Measurements from ENCODE around the gene C6orf47. TPM values are rescaled to one million over a fixed set of nuclear protein-coding genes. Genes with fewer than 3 reads are reported as not detected.

The C6orf47 gene
- total RNA-seq, 2 donors from 2014 or later = 35.7 to 36.3 TPM

DNA sequence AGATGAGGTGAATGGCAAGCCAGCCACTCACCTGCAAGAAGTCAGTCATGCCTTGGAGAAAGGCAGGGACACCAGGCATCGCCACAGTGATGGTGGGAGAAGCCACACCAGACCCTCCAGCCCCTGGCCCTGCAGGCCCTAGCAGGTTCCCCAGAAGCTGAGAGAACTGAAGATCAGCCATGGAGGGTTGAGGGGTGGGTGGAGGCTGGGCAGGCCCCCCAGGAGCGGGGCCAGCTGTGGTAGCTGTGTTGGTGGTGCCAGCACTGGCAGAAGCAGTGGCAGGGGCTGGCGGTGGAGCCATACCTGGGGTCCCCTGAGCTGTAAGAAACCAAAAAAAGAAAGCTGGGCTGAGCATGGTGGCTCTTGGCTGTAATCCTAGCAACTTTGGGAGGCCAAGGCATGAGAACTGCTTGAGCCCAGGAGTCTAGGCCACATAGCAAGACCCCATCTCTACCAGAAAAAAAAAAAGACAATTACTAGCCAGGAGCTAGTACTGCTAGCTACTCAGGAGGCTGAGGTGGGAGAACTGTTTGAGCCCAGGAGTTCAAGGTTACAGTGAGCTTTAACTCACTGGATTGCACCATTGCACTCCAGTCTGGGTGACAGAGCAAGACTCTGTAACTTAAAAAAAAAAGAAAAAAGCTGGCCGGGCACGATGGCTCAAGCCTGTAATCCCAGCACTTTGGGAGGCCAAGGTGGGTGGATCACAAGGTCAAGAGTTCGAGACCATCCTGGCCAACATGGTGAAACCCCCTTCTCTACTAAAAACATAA, 17.6 kb downstream of the C6orf47 start:
- intact Hi-C loops (cut with DNase I, micrococcal nuclease) = no loop called here
- ATAC-seq (no peak), DNase-seq (no peak)

- DNase-seq = no peak
- ATAC-seq = no peak
- intact Hi-C loops (cut with DNase I, micrococcal nuclease) = no loop called here
Measured at GRCh38 chr6:31641370-31641769, 19.2 kb downstream of the C6orf47 start.

DNA sequence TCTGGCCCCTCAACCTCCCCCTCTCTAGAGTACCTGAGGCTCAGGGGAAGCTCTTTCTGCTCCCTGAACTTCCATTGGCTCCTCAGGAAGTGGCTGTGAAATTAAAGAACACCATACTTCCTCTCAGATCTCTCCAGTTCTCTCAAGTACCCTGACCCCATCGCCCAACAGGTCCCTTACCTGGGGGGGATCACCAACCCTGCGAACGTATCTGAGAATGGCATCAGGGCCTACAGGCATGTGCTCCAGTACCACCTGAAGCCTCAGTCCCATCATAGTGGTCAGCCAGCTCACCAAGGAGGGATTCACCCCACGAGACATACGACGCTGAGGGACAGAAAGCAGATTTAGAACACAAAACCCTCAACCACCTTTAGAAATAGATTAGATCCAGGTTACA, 20.0 kb downstream of the C6orf47 start:
- DNase-seq (no peak), ATAC-seq (no peak)
- intact Hi-C loops (cut with DNase I, micrococcal nuclease) = no loop called here

- no peak for ATAC-seq
- intact Hi-C loops (cut with DNase I, micrococcal nuclease) = no loop called here
Measured at GRCh38 chr6:31639449-31639861, 21.1 kb downstream of the C6orf47 start.

GRCh38 chr6:31639043-31639442, 21.5 kb downstream of the C6orf47 start:
- intact Hi-C loops (cut with DNase I, micrococcal nuclease) = no loop called here
- ATAC-seq = no peak
- no peak for DNase-seq

More at GRCh38 chr6:31639449-31639861, 21.1 kb downstream of the C6orf47 start:
- no peak for DNase-seq

DNA sequence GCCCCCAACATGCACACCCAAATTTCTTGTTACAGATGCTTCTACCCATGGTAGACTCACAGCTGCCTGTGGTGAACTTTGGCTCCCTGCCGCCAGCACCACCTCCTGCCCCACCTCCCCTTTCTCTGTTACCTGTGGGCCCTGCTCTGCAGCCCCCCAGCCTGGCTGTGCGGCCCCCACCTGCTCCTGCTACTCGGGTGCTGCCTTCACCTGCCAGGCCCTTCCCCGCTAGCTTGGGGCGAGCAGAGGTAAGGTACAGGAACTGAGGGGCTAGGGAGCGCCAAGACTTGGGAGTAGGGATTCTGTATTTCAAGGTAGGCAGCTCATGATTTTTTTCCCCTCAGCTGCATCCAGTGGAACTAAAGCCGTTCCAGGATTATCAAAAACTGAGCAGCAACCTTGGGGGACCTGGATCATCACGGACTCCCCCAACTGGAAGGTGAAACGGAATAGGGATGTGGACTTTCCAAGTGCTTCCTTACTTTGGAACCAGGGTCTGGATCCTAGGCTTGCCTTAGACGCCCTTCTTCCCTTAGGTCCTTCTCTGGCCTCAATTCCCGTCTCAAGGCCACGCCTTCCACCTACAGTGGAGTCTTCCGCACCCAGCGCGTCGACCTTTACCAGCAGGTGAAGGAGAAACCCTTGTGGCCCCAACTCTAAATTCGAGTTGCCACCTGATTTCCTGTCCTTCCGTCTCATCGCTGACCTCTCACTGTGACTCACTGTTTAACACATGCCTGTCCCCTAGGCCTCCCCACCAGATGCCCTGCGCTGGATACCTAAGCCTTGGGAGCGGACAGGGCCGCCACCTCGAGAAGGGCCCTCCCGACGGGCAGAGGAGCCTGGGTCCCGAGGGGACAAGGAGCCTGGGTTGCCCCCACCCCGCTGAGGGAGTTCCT, 23.6 kb downstream of the C6orf47 start:
- no peak for ATAC-seq
- DNase-seq = no peak
- intact Hi-C loops (cut with DNase I, micrococcal nuclease) = no loop called here

- DNase-seq (no peak), ATAC-seq (no peak)
- intact Hi-C loops (cut with DNase I, micrococcal nuclease) = no loop called here
Measured at GRCh38 chr6:31634969-31635575, 25.5 kb downstream of the C6orf47 start.

- ATAC-seq = no peak
- DNase-seq = no peak
- intact Hi-C loops (cut with DNase I, micrococcal nuclease) = no loop called here
Measured at GRCh38 chr6:31634131-31634530, 26.4 kb downstream of the C6orf47 start.

DNA sequence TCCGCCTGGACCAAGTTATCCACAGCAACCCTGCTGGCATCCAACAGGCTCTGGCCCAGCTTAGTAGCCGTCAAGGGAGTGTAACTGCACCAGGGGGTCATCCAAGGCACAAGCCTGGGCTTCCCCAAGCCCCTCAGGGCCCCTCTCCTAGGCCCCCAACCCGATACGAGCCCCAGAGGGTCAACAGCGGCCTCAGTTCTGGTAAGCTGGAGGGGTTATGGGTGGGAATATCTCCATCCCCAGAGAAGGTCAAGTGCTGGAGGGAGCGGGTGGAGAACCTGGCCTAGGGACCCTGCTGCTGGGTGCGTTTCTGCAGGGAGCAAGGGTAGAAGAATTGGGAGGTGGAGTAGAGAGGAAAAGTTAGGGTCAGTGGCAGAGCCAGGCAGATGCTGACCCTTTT, 27.1 kb downstream of the C6orf47 start:
- DNase-seq (no peak), ATAC-seq (no peak)
- intact Hi-C loops (cut with DNase I, micrococcal nuclease) = no loop called here

DNA sequence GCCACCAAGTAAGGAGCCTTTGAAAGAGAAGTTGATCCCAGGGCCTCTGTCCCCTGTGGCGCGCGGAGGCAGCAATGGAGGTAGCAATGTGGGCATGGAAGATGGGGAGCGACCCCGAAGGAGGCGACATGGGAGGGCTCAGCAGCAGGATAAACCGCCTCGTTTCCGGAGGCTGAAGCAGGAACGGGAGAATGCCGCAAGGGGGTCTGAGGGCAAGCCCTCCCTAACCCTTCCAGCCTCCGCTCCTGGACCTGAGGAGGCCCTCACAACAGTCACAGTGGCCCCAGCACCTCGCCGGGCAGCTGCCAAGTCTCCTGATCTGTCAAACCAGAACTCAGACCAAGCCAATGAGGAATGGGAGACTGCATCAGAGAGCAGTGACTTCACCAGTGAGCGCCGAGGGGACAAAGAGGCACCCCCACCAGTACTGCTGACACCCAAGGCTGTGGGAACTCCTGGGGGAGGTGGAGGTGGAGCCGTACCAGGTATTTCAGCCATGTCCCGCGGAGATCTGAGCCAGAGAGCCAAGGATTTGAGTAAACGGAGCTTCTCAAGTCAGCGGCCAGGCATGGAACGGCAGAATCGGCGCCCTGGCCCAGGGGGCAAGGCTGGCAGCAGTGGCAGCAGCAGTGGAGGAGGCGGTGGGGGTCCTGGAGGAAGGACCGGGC, 28.2 kb downstream of the C6orf47 start:
- intact Hi-C loops (cut with DNase I, micrococcal nuclease) = no loop called here
- ATAC-seq (peak; percentile 5), DNase-seq (no peak)

GRCh38 chr6:31631681-31632278, 28.8 kb downstream of the C6orf47 start:
- DNase-seq (no peak), ATAC-seq (peak; percentile 11)
- intact Hi-C loops (cut with DNase I, micrococcal nuclease) = no loop called here

DNA sequence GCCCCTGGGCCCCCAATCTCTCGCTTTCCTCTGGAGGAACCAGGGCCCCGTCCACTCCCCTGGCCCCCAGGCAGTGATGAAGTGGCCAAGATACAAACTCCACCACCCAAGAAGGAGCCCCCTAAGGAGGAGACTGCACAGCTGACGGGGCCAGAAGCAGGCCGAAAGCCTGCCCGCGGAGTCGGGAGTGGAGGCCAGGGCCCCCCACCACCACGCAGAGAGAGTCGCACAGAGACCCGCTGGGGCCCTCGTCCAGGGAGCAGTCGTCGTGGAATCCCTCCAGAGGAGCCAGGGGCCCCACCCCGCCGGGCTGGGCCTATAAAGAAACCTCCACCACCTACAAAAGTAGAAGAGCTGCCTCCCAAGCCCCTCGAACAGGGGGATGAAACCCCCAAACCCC, 29.4 kb downstream of the C6orf47 start:
- DNase-seq (no peak), ATAC-seq (peak; percentile 11)
- intact Hi-C loops (cut with DNase I, micrococcal nuclease) = no loop called here

- intact Hi-C loops (cut with DNase I, micrococcal nuclease) = no loop called here
- ATAC-seq (peak; percentile 11), DNase-seq (no peak)
Measured at GRCh38 chr6:31630177-31630934, 30.2 kb downstream of the C6orf47 start.

- no peak for ATAC-seq
- no peak for DNase-seq
- intact Hi-C loops (cut with DNase I, micrococcal nuclease) = no loop called here
Measured at GRCh38 chr6:31629014-31629413, 31.6 kb downstream of the C6orf47 start.

- no peak for ATAC-seq
- intact Hi-C loops (cut with DNase I, micrococcal nuclease) = no loop called here
- no peak for DNase-seq
Measured at GRCh38 chr6:31627690-31628287, 32.8 kb downstream of the C6orf47 start.

DNA sequence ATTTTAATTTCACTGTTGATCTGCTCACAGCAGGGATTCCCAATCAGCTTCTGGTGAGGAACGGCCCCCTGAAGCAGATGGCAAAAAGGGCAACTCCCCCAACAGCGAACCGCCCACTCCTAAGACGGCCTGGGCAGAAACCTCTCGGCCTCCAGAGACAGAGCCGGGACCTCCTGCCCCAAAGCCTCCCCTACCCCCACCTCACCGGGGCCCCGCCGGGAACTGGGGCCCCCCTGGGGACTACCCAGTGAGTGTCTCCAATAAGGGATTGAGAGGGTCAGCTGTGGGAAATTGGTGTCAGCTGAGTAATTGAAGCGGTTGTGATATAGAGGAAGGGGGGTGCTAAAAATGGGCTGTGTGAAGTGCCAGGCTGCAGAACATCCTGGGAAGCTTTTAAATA, 33.6 kb downstream of the C6orf47 start:
- DNase-seq (no peak), ATAC-seq (no peak)
- intact Hi-C loops (cut with DNase I, micrococcal nuclease) = no loop called here

GRCh38 chr6:31624070-31624469, 36.5 kb downstream of the C6orf47 start:
- DNase-seq (no peak), ATAC-seq (no peak)
- intact Hi-C loops (cut with DNase I, micrococcal nuclease) = no loop called here

DNA sequence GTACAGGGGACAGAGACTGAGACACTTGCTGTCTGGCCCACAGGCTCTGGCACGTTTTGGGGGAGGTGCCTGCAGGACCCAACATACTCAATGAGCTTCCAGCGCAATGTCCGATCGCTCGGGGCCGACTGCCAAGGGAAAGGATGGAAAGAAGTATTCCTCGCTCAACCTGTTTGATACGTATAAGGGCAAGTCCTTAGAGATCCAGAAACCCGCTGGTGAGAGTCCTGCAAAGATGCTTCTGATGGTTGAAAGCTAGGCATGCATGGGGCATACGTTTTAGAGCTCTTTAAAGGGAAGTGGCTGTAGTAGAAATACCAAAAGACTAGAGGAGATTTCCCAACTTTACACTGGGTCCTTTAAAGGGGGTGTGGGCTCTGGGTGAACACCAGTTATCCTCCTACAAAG, 37.9 kb downstream of the C6orf47 start:
- no peak for DNase-seq
- intact Hi-C loops (cut with DNase I, micrococcal nuclease) = no loop called here
- ATAC-seq = no peak

All from left colon (tissue), 2 donors.